A673 (cell line): ENCODE measurements around the gene BRD9. TPM values are rescaled to one million over a fixed set of nuclear protein-coding genes. Genes with fewer than 3 reads are reported as not detected.
"Not testable (repeated sequence)": the region's sequence is repeated elsewhere in the genome, so short reads cannot be mapped to it uniquely, and the experiment has no call there.

Experiments
- Bru-seq: library from RNA; stranded (reverse); fragments of 400-500 nt; gene quantifications from one replicate; lab custom pipeline; 2021; lab: Mats Ljungman, UMichigan
- BruChase-seq, 2 experiments: library from RNA; stranded (reverse); fragments of 400-500 nt; gene quantifications; one replicate each; lab custom pipeline; 2021; lab: Mats Ljungman, UMichigan
- BruUV-seq: library from RNA; stranded (reverse); fragments of 400-500 nt; replicated peaks from 2 replicates; lab custom pipeline; 2021; lab: Mats Ljungman, UMichigan
- CTCF ChIA-PET: fragments of 300-600 bp; sonication (Branson Sonifier 250); formaldehyde crosslinking; loops from one replicate; lab custom pipeline; 2022; ENCODE audit warnings: antibody characterized with exemption; lab: Charles Lee
- POLR2A ChIA-PET: fragments of 300-600 bp; sonication (Branson Sonifier 250); formaldehyde crosslinking; loops from one replicate; lab custom pipeline; 2022; ENCODE audit warnings: antibody characterized with exemption; ENCODE audit not compliant: low non-redundant PET; lab: Charles Lee
- DNase-seq: peaks from one replicate; pipeline ENCODE4 v3.0.0-alpha.2; 2015; ENCODE audit warnings: low spot score
- H3K27ac ChIP-seq: fragments of 200-600 bp; sonication (generic); 2 replicates; pipeline ENCODE4 v1.5.1; 2016; ENCODE audit warnings: mixed run types, low read depth, mild to moderate bottlenecking, mixed read lengths, antibody characterized with exemption, low read length; ENCODE audit not compliant: poor library complexity, severe bottlenecking
- H3K27me3 ChIP-seq: fragments of 200-600 bp; sonication (generic); replicated peaks from 2 replicates; pipeline ENCODE4 v1.6.1; 2017; ENCODE audit warnings: mixed run types, low read depth, mild to moderate bottlenecking, mixed read lengths, antibody characterized with exemption, low read length; ENCODE audit not compliant: insufficient read depth, poor library complexity
- H3K36me3 ChIP-seq: fragments of 200-600 bp; sonication (generic); 2 replicates; pipeline ENCODE4 v1.6.1; 2016; ENCODE audit warnings: mixed run types, mild to moderate bottlenecking, mixed read lengths, antibody characterized with exemption, low read length; ENCODE audit not compliant: insufficient read depth, poor library complexity, severe bottlenecking
- H3K4me1 ChIP-seq: fragments of 200-600 bp; sonication (generic); 2 replicates; pipeline ENCODE4 v1.6.1; 2017; ENCODE audit warnings: mixed run types, mild to moderate bottlenecking, mixed read lengths, antibody characterized with exemption, low read length; ENCODE audit not compliant: insufficient read depth, poor library complexity, severe bottlenecking
- H3K4me3 ChIP-seq: fragments of 200-600 bp; sonication (generic); 2 replicates; pipeline ENCODE4 v1.5.1; 2016; ENCODE audit warnings: low read depth, mixed run types, mild to moderate bottlenecking, mixed read lengths, low read length; ENCODE audit not compliant: poor library complexity, severe bottlenecking
- H3K9me3 ChIP-seq: fragments of 200-600 bp; sonication (generic); 2 replicates; pipeline ENCODE4 v1.6.1; 2016; ENCODE audit warnings: mixed run types, low read depth, mild to moderate bottlenecking, mixed read lengths, antibody characterized with exemption, low read length; ENCODE audit not compliant: poor library complexity, severe bottlenecking
- EZH2 ChIP-seq: fragments of 200-600 bp; sonication (generic); IDR thresholded peaks from 2 replicates; pipeline ENCODE4 v1.6.1; 2017; ENCODE audit warnings: borderline replicate concordance, low read depth, mild to moderate bottlenecking, mixed read lengths, antibody characterized with exemption, low read length; ENCODE audit not compliant: poor library complexity, severe bottlenecking
- intact Hi-C: fragments of 100-400 bp; cut with micrococcal nuclease; formaldehyde crosslinking; loops from one replicate; pipeline ENCODE4 v1.10.0; 2022; ENCODE audit not compliant: unreplicated experiment
- long read RNA-seq: library from polyadenylated mRNA; stranded (forward); transcript quantifications from one replicate; pipeline ENCODE4 v2.0.0, GENCODE V29; 2022
- total RNA-seq: library from RNA; stranded (reverse); gene quantifications from 2 replicates; pipeline ENCODE4 v1.2.3, GENCODE V29; 2021
- TF ChIP-seq, protein P1 (sequence below): fragments of 300-800, 200-600 bp; sonication (generic); conservative IDR thresholded peaks from 2 replicates; pipeline ENCODE4 v1.5.1; 2017; ENCODE audit warnings: low read depth, mild to moderate bottlenecking, antibody characterized with exemption, low read length, moderate library complexity, mixed read lengths

BRD9 gene
- total RNA-seq (73.7 and 76.5 TPM in 2 replicates), Bru-seq, nascent RNA (percentile 82 among the genes with signal in this experiment), BruChase-seq, experiment 1, labeled RNA remaining after a 2-hour chase (percentile 88 among the genes with signal in this experiment), BruChase-seq, experiment 2, labeled RNA remaining after a 6-hour chase (percentile 94 among the genes with signal in this experiment)
- long read RNA-seq, transcript BRD9-202 (16 exons, 2,156 nt) = major isoform, 19 of 41 reads
- long read RNA-seq, partial matches to known transcripts = 4 of 41 reads
- long read RNA-seq, other reads (novel, unspliced or antisense) = 18 of 41 reads

DNA sequence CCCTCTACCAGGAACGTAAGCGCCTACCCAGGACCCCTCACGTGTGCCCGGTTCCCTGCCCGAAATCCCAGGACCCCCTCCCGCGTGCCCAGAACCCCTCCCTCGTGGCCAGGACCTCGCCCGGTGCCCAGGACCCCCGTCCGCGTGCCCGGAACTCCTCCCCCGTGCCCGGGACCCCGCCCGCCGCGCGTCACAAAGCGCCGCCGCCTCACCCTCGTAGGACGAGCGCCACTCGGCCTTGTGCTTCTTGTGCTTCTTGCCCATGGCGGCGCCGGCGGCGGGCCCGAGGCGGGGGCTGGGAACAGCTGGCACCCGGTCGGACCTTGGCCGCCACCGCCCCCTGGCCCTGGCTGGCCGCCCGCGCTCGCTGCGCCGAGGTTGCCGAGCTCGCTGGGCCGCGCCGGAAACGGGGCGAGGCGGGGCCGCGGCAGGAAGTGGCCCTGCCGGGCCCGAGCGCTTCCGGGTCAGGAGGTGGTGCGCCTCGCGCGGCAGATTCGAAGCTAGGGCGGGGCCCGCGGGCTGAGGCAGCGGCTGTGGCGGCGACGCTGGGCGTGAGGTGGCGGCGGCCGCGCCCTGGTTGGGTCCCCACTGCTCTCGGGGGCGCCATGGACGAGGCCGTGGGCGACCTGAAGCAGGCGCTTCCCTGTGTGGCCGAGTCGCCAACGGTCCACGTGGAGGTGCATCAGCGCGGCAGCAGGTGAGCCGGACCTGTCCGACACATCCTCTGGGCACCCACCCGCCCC lies at the start of gene BRD9, which contains the start of gene TRIP13:
Gene BRD9, minus strand, starts transcription at position 408 of the 743 bp plus-strand sequence. Its CDS starts 144 bp downstream, at position 264.
Gene TRIP13, plus strand, starts transcription at position 491 of the 743 bp plus-strand sequence. Its CDS starts 115 bp downstream, at position 606.
- Histone ChIP-seq H3K9me3 (no peaks in the 10 kb centered on the region), H3K27ac (peak within 1 kb of the TSS; percentile 98), H3K36me3 (peaks cover 61% of the 10 kb centered on the region), H3K27me3 (no peaks in the 10 kb centered on the region), H3K4me1 (no peaks in the 10 kb centered on the region), H3K4me3 (peak within 1 kb of the TSS; percentile 87)
- peak; percentile 92 for DNase-seq
- ChIA-PET CTCF (interaction anchor here (1.5 kb wide), 1 partner anchor 281 kb away, joined by 3 read pairs; no protein-coding TSS in a partner anchor), POLR2A (no interaction called here)
- intact Hi-C loops = no loop called here
- no TSS peak for BruUV-seq
- TF ChIP-seq, protein P1, sequence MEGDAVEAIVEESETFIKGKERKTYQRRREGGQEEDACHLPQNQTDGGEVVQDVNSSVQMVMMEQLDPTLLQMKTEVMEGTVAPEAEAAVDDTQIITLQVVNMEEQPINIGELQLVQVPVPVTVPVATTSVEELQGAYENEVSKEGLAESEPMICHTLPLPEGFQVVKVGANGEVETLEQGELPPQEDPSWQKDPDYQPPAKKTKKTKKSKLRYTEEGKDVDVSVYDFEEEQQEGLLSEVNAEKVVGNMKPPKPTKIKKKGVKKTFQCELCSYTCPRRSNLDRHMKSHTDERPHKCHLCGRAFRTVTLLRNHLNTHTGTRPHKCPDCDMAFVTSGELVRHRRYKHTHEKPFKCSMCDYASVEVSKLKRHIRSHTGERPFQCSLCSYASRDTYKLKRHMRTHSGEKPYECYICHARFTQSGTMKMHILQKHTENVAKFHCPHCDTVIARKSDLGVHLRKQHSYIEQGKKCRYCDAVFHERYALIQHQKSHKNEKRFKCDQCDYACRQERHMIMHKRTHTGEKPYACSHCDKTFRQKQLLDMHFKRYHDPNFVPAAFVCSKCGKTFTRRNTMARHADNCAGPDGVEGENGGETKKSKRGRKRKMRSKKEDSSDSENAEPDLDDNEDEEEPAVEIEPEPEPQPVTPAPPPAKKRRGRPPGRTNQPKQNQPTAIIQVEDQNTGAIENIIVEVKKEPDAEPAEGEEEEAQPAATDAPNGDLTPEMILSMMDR = no peak
- TF ChIP-seq EZH2 = no peak

DNA sequence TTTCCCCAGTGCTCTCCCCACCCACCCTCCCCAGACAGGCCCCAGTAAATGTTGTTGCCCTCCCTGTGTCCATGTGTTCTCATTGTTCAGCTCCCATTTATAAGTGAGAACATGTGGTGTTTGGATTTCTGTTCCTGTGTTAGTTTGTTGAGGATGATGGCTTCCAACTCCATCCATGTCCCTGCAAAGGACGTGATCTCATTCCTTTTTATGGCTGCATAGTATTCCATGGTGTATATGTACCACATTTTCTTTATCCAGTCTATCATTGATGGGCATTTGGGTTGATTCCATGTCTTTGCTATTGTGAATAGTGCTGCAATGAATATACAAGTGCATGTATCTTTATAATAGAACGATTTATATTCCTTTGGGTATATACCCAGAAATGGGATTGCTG lies 48.1 kb upstream of the BRD9 start:
- CTCF ChIA-PET, POLR2A ChIA-PET, BruUV-seq, H3K27me3 ChIP-seq, H3K9me3 ChIP-seq, H3K36me3 ChIP-seq, H3K27ac ChIP-seq, intact Hi-C loops, H3K4me3 ChIP-seq, H3K4me1 ChIP-seq, DNase-seq: not testable (repeated sequence)

DNA sequence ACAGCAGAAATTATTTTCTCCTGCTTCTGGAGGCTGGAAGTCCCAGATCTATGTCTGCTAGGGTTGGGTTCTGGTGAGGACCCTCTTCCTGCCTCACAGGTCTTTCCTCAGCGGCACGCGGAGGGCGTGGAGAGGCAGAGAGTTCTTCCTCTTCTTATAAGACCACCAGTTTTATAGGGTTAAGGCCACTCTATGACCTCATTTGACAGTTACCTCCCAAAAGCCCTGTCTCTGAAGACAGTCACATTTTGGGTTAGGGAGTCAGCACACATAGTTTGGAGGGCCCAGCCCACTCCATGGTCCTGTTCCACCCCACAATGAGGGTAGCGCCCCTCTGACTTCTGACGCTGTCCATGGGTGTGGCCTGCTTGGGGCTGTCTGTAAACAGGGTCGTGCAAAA lies 46.8 kb upstream of the BRD9 start:
- H3K4me3 ChIP-seq = no peak overlapping the region
- no peak for DNase-seq
- no TSS peak for BruUV-seq

More for the DNA sequence above, 46.8 kb upstream of the BRD9 start:
- ChIA-PET POLR2A (no interaction called here), CTCF (no interaction called here)
- no peaks in the 10 kb centered on the region for H3K9me3 ChIP-seq
- no peak overlapping the region for H3K27ac ChIP-seq
- intact Hi-C loops = no loop called here
- no peaks in the 10 kb centered on the region for H3K27me3 ChIP-seq
- no peaks in the 10 kb centered on the region for H3K36me3 ChIP-seq
- H3K4me1 ChIP-seq = peaks cover 6% of the 10 kb centered on the region
- no peak for TF ChIP-seq EZH2
- TF ChIP-seq, protein P1 = no peak
